ENCODE measurements around the gene GRM2. TPM values are rescaled to one million over a fixed set of nuclear protein-coding genes. Genes with fewer than 3 reads are reported as not detected.

The GRM2 gene
- total and polyA plus RNA-seq, 2 experiments from 2014 or later = 0.69 TPM; not detected in 1

- no peak for TF ChIP-seq CTCF (IDR thresholded peaks at IDR 0.05; ENCODE audit: low read depth, low read length)
- DNase-seq (ENCODE audit: low read depth in 1 of 2, low spot score in 1 of 2) = no peak
- Histone ChIP-seq H3K9me3 (ENCODE audit: low read depth) (no peaks in the 10 kb centered on the region), H3K4me3 (no peak overlapping the region), H3K4me1 (ENCODE audit: low read depth) (no peaks in the 10 kb centered on the region), H3K36me3 (no peaks in the 10 kb centered on the region), H3K27ac (no peak overlapping the region), H3K27me3 (no peaks in the 10 kb centered on the region)
Observed at GRCh38 chr3:51719410-51720025, 12.7 kb downstream of the GRM2 start.

- Histone ChIP-seq H3K9me3 (ENCODE audit: low read depth) (no peaks in the 10 kb centered on the region), H3K4me1 (ENCODE audit: low read depth) (no peaks in the 10 kb centered on the region), H3K27ac (no peak overlapping the region), H3K36me3 (no peaks in the 10 kb centered on the region), H3K27me3 (no peaks in the 10 kb centered on the region), H3K4me3 (no peak overlapping the region)
- no peak for TF ChIP-seq CTCF (IDR thresholded peaks at IDR 0.05; ENCODE audit: low read depth, low read length)
- no peak for DNase-seq (ENCODE audit: low read depth in 1 of 2, low spot score in 1 of 2)
Observed at GRCh38 chr3:51720292-51721061, 13.6 kb downstream of the GRM2 start.

- Histone ChIP-seq H3K27ac (no peak overlapping the region), H3K36me3 (no peaks in the 10 kb centered on the region), H3K4me1 (ENCODE audit: low read depth) (no peaks in the 10 kb centered on the region), H3K9me3 (ENCODE audit: low read depth) (no peaks in the 10 kb centered on the region), H3K27me3 (no peaks in the 10 kb centered on the region), H3K4me3 (no peak overlapping the region)
- no peak for DNase-seq (ENCODE audit: low read depth in 1 of 2, low spot score in 1 of 2)
- TF ChIP-seq CTCF (IDR thresholded peaks at IDR 0.05; ENCODE audit: low read depth, low read length) = no peak
Observed at GRCh38 chr3:51721062-51721745, 14.3 kb downstream of the GRM2 start.

GRCh38 chr3:51722362-51722761 is 15.5 kb downstream of the GRM2 start:
- no peak overlapping the region for H3K4me3 ChIP-seq
- no peaks in the 10 kb centered on the region for H3K4me1 ChIP-seq (ENCODE audit: low read depth)
- no peaks in the 10 kb centered on the region for H3K9me3 ChIP-seq (ENCODE audit: low read depth)
- no peak for DNase-seq (ENCODE audit: low read depth in 1 of 2, low spot score in 1 of 2)
- TF ChIP-seq CTCF (IDR thresholded peaks at IDR 0.05; ENCODE audit: low read depth, low read length) = no peak
- H3K27me3 ChIP-seq = no peaks in the 10 kb centered on the region
- H3K36me3 ChIP-seq = no peaks in the 10 kb centered on the region
- no peak overlapping the region for H3K27ac ChIP-seq

GRCh38 chr3:51727500-51727899 is 20.6 kb downstream of the GRM2 start:
- H3K4me3 ChIP-seq = no peak overlapping the region
- TF ChIP-seq CTCF (IDR thresholded peaks at IDR 0.05; ENCODE audit: low read depth, low read length) = no peak
- H3K27me3 ChIP-seq = no peaks in the 10 kb centered on the region

More at GRCh38 chr3:51727500-51727899, 20.6 kb downstream of the GRM2 start:
- Histone ChIP-seq H3K27ac (no peak overlapping the region), H3K4me1 (ENCODE audit: low read depth) (no peaks in the 10 kb centered on the region), H3K36me3 (no peaks in the 10 kb centered on the region), H3K9me3 (ENCODE audit: low read depth) (no peaks in the 10 kb centered on the region)
- DNase-seq (ENCODE audit: low read depth in 1 of 2, low spot score in 1 of 2) = no peak

All from cardiac muscle cell (in vitro differentiated cells and primary cell).